HepG2 (cell line): ENCODE results near the gene MMP23B.
"Not testable (repeated sequence)": the region's sequence is repeated elsewhere in the genome, so short reads cannot be mapped to it uniquely, and the experiment has no call there.

Experiments used
- FOXA1 ChIP-seq, 2 experiments: fragments of 450-650 bp in 1 of 2; sonication (generic) in 1 of 2; formaldehyde crosslinking in 1 of 2; IDR thresholded peaks; 2 replicates each; pipeline versions ENCODE4 v1.4.0 to v1.6.1; 2016 to 2020; ENCODE audit warnings: missing genetic modification reagents in 1 of 2
- ZNF253 ChIP-seq: sonication (generic); formaldehyde crosslinking; IDR thresholded peaks from 2 replicates; pipeline ENCODE4 v1.8.0; 2022; ENCODE audit warnings: mild to moderate bottlenecking, missing genetic modification reagents, borderline replicate concordance
- TF ChIP-seq, protein P1 (sequence below): fragments of 450-650 bp; IDR thresholded peaks from 2 replicates; pipeline ENCODE4 v1.6.1; 2016

DNA sequence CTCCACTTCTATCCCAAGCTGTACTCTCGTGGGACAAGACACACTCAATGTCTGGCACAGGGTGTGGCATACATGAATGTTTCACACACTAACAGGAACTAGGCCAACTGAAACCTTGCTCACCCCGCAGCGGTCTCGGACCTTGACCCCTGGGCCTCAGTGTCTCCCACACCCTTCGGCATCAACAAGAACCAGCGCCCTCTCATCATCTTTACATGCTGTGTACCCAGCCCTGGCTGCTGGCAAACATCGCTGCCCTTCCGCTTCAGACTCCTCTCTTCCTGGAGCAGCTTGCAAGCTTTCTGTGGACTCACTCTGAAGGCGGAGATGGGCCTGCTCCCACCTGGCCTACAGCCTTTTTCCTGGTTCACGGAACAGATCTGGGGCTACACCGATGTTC, 16.3 kb downstream of the MMP23B start:
- not testable (repeated sequence) for TF ChIP-seq ZNF253 (CRISPR knock-in tag); FOXA1 (IDR thresholded peaks at IDR 0.05); FOXA1 (CRISPR knock-in tag; IDR thresholded peaks at IDR 0.05)
- TF ChIP-seq, protein P1, sequence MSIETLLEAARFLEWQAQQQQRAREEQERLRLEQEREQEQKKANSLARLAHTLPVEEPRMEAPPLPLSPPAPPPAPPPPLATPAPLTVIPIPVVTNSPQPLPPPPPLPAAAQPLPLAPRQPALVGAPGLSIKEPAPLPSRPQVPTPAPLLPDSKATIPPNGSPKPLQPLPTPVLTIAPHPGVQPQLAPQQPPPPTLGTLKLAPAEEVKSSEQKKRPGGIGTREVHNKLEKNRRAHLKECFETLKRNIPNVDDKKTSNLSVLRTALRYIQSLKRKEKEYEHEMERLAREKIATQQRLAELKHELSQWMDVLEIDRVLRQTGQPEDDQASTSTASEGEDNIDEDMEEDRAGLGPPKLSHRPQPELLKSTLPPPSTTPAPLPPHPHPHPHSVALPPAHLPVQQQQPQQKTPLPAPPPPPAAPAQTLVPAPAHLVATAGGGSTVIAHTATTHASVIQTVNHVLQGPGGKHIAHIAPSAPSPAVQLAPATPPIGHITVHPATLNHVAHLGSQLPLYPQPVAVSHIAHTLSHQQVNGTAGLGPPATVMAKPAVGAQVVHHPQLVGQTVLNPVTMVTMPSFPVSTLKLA, result not testable (repeated sequence)
